Astrocyte of the spinal cord (primary cell): ENCODE results near the gene PIPOX.

Source experiments
- DNase-seq: peaks from one replicate; pipeline ENCODE4 v3.0.0; 2011; ENCODE audit warnings: low read depth, low spot score
- H3K4me3 ChIP-seq: 2 replicates; pipeline ENCODE4 v1.5.1; 2011; ENCODE audit warnings: low read depth, mild to moderate bottlenecking, low read length, moderate library complexity
- CTCF ChIP-seq: IDR thresholded peaks from 2 replicates; pipeline ENCODE4 v1.5.1; 2012; ENCODE audit warnings: low read depth, mild to moderate bottlenecking, low read length, inconsistent platforms
- in situ Hi-C: cut with HindIII; loops from 2 replicates; pipeline ENCODE4 v1.10.0; 2017; ENCODE audit warnings: low sequenced_read_pairs

PIPOX gene

GRCh38 chr17:29051194-29051593, 8.3 kb downstream of the PIPOX start:
- no peak for TF ChIP-seq CTCF
- no peak for DNase-seq
- in situ Hi-C loops: no loop called here
- H3K4me3 ChIP-seq: no peak overlapping the region

GRCh38 chr17:29051731-29052130, 8.8 kb downstream of the PIPOX start:
- H3K4me3 ChIP-seq: no peak overlapping the region
- TF ChIP-seq CTCF: no peak
- in situ Hi-C loops: no loop called here
- no peak for DNase-seq

GRCh38 chr17:29054835-29055234, 11.9 kb downstream of the PIPOX start:
- in situ Hi-C loops: no loop called here
- no peak for TF ChIP-seq CTCF
- DNase-seq: no peak
- no peak overlapping the region for H3K4me3 ChIP-seq

GRCh38 chr17:29057361-29057760, 14.4 kb downstream of the PIPOX start:
- no peak overlapping the region for H3K4me3 ChIP-seq
- DNase-seq: no peak
- in situ Hi-C loops: no loop called here
- TF ChIP-seq CTCF: no peak

- TF ChIP-seq CTCF: no peak
- DNase-seq: no peak
- H3K4me3 ChIP-seq: no peak overlapping the region
- in situ Hi-C loops: no loop called here
Observed at GRCh38 chr17:29058391-29058790, 15.4 kb downstream of the PIPOX start.

GRCh38 chr17:29059281-29059680, 16.3 kb downstream of the PIPOX start:
- in situ Hi-C loops: no loop called here
- H3K4me3 ChIP-seq: no peak overlapping the region
- no peak for TF ChIP-seq CTCF
- DNase-seq: peak; percentile 71

GRCh38 chr17:29060475-29060874, 17.5 kb downstream of the PIPOX start:
- no peak overlapping the region for H3K4me3 ChIP-seq
- TF ChIP-seq CTCF: no peak
- in situ Hi-C loops: no loop called here
- DNase-seq: no peak
